GM20431 (cell line): Measurements from ENCODE around the gene NOX3.

Experiments used
- in situ Hi-C: fragments of 300-500 bp; cut with MseI, MboI; formaldehyde crosslinking; loops from one replicate; pipeline ENCODE4 v1.15.0; 2020; ENCODE audit warnings: low sequenced_read_pairs; ENCODE audit not compliant: unreplicated experiment

The NOX3 gene

DNA sequence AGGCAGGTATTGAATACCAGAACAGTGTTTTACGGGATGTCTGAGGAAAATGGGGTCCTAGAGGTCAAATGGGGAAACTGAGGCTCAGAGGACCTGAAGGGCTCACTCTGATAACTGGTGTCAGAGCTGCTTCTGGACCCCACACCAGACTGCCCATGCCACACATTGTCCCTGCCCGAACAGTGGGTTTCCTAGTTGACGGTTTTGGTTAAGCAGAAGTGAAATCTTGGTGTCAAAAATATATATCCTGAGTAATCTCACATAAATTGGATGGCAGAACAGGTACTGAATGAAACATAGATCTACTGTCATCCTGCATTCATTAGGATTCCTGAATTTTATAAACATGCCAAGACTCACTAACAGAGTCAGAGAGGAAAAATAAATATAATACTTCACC is 16.3 kb downstream of the NOX3 start:
- in situ Hi-C loops = no loop called here

DNA sequence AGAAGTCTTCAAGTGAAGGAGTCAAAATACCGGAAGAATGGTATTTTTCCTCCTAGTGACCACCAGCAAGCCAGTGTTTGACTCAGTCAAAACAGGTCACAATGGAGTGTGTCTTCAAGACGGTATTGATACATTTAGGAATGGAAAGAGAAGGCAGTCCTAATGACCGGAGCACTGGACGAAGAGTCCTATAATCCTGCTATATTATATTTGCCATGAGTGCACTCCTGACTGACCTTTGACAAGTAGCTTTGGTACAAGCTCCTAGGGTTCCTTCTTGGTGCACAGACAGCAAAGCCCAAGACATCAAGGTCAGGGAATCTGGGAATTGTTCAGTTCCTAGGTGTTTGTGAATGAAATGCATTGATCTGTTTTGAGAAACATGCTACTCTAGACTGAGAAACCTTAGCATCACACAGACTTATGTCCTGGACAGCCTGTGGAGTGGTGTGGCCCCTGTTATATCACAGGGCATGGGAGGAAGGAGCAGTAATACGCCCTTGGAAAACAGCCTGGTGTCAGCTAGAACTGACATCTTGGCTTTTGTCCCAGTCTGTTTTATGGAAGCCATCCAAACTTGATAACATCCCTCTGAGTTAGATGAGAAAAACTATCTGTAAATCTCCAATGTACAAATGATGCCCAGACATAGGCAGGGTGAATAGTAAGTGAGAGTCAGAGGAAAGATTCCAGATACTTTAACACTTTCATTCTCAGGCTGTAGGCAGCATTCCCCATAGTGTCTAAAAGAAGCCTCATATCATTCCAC is 18.5 kb downstream of the NOX3 start:
- in situ Hi-C loops = no loop called here

DNA sequence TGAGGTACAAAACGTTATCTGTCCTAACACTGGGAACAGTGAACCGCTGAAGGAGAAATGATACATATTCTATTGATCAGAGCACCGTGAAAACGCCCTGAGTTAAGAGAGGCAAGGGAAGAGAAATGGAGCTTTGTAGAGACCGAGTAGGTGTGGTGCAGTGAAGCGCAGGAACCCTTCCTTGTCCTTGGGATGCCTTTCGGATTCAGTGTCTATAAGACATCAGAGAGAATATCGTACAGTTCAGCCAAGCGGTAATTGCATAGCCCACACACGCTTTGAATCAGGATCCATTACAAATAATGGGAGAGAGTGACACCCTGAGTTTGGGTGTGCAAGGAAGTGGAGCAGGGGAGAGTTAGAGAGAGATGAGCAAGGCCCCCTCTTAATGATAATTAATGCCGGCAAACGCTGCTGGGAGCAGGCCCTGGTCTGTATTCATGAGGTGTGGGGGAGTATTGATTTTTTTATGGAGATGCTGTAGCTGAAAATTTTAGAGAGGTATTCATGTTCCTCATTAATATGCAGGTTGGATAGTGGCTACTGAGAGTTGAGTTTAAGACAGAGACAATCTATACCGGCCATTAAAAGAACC is 20.7 kb downstream of the NOX3 start:
- in situ Hi-C loops = no loop called here

DNA sequence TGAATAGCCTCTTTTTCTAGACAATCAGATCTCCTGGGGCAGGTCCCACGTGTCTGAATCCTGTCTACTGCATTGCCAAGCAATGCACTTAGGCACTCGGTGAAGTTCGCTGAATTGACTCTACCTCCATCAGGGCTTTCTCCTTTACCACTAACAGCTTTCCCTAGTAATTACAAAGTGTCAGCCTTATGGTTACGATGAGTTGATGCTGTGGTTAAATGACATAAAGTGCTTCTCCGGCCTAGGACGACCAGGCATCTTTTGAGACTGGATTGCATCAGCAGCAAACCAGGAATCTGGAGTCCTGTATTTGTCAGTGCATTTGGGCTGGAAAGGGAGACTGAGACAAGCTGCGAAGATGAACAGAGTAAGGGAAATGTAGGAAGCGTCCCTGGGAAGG is 21.5 kb downstream of the NOX3 start:
- in situ Hi-C loops = no loop called here

DNA sequence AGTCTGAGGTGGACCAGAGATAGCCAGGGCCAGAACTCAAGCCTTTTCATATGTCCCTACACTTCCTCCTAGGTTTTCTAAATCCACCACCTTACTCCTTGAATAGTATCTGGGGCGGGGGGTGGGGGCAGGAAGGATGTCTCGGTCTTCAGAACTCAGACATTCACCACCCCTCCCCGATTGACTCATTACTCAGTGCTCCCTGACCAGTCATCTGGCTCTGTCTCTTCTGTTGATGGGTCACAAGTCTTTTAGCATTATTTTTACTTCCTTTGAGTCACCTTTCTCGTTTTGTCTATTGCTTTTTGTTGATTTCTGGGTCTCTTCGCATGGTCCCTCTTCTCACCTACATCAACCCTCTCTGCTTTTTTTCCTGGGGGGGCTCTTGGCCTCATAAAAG is 23.3 kb downstream of the NOX3 start:
- in situ Hi-C loops = no loop called here

DNA sequence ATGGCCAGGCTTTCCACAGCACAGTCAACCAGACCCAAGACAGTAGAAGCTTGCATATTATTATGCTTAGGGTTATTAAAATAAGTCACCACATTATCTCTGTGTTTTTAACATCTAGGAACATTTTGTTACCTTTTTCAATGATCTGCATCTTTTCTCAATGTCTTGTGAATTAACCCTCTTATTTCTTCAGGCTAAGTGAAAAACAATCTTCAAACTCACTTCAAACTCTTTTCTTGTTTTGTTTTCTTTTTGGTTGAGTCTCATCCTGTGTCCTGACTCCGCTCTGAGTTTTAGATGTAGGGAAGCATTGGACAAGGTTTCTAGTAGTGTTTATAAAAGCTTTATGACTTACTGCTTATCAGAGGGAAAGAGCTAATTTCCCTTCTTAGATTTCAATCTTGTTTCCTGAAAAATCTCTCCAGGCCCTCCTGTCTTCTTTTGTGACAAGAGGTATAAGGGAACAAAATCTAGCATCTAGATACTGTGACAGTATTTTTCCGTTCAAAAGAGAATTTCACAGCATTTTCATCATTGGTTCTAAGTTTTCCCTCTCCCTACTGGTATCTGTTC is 26.2 kb downstream of the NOX3 start:
- in situ Hi-C loops = no loop called here

DNA sequence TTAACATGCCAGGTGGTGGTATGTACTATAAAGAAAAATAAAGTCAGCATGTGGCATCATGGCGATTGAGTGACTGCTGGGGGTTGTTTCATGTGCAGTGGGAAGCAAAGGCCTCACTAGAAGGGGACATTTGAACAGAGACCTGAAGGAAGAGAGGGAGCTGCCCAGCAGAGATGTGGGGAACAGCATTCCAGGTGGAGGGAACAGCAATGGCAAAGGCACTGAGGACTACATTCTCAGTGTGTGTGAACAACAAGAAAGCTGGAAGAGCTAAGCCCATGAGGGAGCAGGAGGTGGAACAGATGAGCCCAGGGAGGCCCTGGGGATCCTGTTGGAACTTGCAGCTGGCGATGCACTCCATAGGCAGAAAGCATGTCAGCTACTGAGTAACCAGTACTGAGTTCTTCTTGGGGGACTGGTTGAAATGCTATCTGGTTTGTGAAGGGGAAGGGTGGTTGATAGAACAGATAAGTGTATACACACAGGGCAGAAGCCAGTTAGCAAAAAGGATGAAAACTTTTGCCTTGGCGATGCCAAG is 29.2 kb downstream of the NOX3 start:
- in situ Hi-C loops = no loop called here

DNA sequence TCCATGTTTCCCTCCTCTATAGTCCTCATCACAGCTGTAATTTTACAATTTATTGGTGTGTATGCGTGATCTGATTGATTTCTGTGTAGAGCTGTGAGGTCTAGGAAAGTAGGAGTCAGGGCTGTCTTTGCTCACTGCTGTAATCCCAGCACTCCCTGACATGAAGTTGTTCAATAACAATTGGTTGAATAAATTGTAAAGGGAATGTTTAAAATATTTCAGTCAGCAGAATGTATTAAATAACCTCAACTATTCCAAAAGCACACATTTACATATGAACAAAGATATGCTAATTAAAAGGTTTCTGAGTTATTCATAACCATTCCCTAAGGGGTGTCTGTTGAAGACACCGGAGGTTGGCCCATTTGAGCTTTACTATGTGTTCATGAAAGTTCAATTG is 31.5 kb downstream of the NOX3 start:
- in situ Hi-C loops = no loop called here

DNA sequence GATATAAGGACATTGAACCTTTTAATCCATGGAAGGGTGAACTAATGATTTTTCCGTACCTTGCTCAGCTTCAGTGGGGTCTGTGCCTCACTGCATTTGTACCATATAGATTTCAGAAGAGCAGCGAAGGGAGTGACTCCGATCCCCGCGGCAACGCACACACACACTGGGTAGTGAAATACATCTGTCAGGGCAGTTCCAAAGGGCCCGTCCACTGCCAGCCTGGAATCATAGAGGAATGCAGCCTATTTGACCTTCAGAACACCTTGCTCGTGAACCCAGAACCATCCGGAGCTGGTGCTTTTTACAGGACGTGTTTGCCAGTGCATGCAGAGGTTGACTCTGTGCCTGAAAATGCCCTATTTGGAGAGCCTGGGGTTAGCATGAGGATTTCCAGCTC is 33.0 kb downstream of the NOX3 start:
- in situ Hi-C loops = no loop called here

DNA sequence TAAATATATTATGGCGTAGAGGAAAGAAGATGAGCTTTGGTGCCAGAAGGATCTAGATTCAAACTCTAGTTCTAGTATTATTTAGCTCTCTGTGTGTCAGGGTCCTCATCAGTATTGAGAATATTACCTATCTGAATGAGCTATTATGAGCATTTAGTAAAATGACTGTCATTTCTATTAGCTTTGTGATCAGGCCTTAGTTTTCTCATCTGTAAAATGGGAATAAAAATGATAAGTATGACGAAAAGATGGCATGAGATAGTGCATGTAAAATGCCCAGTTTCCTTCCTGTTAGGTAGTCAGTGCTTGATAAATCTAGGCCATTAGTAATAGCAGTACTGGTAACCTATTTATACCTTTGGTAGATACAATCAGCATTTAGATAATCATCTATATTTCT is 35.1 kb downstream of the NOX3 start:
- in situ Hi-C loops = no loop called here

DNA sequence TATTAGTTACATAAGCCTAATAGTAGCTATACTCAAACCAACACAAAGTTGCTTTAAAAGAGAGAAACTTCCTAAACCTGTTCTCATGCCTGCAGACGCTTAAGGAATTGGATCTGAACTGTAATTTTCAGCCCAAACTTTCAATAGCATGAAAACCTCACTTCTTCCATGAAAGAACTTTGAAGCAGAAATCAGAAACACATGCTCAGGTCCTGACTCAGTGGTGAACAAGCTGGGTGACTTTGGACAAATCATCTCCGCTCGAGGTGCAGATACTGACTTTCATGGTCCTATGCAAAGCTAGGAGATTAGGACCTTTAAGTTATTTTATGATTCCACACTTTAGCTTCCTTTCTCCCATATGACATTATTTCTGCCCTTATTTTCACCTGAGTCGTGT is 36.5 kb downstream of the NOX3 start:
- in situ Hi-C loops = no loop called here

DNA sequence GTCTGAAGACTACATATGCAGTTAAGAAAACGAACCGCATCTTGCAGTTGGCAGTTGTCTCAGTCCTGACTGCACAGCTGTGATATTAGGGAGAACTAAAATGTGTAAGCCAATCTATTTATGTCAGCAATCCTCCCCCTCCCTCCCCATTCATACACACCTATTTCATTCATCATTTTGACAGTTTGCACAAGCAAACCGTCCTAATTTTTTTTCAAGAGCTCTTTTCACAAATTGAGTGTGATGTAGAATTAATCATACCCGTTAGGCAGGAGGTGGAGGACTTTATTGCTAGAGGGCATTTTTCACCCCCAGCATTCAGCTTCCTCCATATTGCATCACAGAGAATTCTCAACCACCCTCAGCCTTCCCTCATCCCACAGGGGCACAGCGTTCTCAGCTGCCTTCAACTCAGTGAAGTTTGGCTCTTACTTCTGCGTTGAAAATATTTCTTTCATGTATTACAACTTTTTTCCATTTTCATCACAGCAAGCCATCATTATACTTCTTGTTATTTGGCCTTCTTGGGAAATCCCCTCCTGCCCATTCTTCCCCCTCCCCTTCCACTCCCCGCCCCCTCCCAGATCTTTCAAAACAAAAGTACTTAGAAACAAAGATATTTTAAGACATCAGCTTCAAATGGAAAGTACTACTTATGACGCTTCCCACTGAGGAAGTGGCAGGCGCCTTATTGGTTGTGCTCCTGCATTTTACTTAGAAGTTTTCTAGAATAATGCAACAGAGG is 37.5 kb downstream of the NOX3 start:
- in situ Hi-C loops = no loop called here

DNA sequence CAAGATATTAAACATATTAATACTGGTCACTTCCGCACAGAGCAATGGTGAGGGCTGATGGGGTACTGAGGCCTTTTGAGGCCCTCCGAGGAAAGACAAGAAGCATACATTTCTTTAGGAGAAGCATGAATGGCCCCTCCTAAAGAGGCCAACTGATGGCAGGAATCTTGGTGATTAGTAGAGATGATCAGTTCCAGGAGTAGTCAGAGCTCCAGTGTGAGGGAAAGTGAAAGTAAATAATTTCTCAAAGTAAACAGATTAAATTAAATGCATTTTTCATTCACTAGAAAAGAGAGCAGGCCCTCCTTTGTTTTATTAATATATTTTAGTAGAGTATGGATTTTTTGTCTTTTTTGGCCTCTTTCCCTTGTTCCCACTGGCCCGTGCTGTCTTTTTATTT is 38.2 kb downstream of the NOX3 start:
- in situ Hi-C loops = no loop called here

DNA sequence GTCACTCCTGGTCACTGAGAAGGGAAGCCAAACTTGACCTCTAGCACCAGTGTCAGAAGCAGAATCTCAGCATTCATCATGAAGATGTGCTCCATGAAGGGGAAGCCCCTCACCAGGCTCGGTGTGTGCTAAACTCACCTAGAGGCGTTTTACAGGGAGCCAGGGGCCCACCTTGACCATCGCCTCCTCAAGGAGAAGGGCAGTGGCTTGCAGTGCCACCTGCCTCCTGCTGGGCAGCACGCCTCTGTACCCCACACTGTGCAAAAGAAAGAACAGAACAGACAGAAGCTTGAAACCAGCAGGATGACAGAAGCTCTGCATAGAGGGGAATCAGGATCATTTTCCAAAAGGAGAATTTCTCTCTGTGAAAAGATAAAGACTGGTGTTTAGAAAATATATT is 39.7 kb downstream of the NOX3 start:
- in situ Hi-C loops = no loop called here

DNA sequence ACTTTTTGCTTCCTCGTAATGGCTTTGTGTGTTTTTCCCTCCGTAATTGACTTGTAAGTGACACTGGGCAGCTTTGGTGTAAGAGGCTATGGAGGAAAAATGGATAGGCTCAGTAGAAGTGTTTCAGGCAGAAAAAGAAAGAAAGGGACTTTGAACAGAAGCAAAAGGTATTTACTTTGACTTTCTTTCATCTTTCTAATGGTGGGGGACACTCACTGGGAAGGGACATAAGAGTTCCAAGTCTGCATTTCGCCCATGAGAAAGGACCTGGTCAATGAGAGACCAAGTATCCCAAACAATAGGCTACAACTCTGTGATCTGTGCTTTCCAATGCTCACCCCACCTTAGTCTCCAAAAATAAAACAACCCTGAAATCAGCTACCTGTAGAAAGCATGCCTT is 41.6 kb downstream of the NOX3 start:
- in situ Hi-C loops = no loop called here

DNA sequence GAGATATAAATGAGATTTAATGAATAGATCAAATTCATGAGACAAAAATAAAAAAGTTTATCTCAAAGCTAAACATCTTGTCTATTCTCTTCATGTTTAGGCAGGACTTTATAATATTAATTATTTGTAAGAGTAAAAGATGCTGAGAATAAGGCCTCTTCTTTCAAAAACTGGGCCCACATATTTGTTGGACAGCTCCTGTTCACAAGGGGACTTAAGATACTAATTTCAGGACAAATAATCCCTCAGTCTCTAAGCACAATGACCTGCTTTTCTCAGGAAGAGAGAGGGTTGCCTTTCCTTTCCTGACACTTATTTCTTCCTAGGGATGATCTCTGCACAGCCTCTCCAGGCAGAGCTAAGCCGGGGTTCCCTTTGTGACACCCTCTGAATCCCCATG is 43.3 kb downstream of the NOX3 start:
- in situ Hi-C loops = no loop called here

DNA sequence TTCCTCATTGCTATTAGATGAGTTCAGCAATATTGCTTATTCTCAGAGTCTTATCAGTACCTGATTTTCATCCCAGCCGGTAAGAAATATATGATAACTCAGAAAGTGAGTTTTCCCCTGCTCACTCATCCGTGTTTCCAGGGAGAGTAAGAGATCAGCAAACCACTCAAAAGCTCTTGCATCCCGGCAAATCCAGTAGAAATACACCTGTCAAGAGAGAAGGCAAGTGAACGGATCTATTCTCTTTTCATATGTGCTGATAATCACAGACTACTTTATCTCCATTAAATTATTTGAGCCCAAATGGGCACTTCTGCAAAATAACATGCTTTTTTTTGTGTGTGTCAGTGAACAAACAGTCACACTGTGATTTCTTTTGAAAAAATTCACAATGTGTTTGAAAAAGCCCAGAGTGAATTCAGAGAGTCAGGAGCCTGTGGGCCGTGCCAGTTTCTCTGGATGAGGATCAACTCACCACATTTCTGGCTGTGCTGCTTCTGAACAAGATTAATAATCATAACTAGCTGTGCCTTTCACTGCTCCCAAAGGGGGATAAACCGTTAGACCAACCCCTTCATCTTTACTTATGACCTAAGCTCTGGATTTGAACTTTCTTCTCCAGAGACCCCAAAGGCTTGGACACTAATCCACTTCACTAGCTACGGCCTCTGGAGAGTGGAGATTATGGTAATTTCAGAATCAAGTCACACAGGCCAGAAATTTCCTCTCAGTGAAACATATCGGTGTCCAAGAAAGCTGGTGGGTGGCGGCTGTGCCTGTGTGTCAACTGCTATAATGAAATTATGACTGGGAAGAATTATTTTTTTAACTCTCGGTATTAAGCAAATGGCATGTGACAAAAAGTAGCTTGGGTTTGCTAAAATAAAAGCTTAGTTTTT is 44.2 kb downstream of the NOX3 start:
- in situ Hi-C loops = no loop called here

DNA sequence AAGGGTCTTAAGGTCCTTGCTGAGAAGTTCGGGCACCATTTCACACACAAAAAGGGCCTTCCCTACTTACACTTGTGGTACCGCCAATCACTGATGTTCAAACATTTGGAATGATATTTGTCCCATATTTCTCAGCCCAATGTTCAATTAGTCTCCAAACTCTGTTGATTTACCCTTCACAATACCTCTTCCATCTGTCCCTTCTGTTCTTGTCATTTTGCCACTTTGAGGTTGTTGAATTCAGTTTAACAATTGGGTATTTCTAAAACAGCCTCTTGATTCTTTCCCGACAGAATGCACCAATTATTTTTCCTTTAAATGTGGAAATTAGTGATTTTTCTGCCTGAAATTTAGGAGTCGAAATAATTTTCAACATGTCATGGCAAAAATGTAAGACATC is 46.2 kb downstream of the NOX3 start:
- in situ Hi-C loops = no loop called here

DNA sequence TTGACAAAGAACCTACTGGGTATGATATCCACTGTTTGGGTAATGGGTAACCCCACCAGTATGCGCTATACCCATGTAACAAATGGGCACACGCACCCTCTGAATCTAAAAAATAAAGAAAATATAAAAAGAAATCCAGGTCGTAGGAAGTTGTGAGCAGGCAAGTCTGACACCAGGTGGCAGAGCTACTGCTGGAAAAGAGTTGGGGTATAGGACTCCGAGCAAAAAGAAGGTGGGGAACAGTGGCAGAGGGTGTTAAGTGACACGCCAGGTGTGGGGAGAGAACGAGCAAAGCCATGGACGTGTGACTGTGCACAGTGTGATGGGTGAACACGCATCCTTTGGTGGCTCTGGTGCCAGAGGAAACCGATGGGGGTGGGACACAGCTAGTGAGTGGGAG is 46.7 kb downstream of the NOX3 start:
- in situ Hi-C loops = no loop called here

DNA sequence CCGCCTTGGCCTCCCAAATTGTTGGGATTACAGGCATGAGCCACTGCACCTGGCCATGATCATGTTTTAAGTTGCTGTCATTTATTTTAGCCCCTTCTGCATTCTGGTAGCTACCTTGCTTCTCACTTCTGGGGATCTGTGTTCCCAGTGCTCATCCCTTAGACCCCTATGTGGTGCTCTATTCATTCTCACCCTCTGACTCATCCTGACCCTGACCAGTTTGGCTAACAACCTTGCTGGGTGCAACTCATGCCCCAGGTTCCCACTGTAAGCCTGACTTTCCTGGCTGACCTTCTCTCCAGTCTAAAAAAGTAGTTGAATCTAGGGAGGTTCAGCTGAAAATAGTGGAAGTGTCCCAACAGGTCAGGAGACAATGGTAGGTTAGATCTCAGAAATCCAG is 47.4 kb downstream of the NOX3 start:
- in situ Hi-C loops = no loop called here
